Measurements from ENCODE around the gene LRAT. TPM values are rescaled to one million over a fixed set of nuclear protein-coding genes. Genes with fewer than 3 reads are reported as not detected.
A peak's percentile ranks its signal among the peaks of the same experiment; 100 is the strongest.

LRAT gene
- 12.4 and 21.5 TPM in 2 replicates for total RNA-seq

- peak; percentile 48 for DNase-seq (ENCODE audit: low read depth)
- TF ChIP-seq CTCF (IDR thresholded peaks at IDR 0.05; ENCODE audit: insufficient read depth, low read length, severe bottlenecking) = peak; percentile 62
- H3K36me3 ChIP-seq (ENCODE audit: control insufficient read depth, insufficient read depth, low read length) = no peaks in the 10 kb centered on the region
- peak within 1 kb of the TSS; percentile 67 for H3K4me3 ChIP-seq (ENCODE audit: low read depth, low read length)
- FAIRE-seq = no peak
- peaks cover 24% of the 10 kb centered on the region for H3K27me3 ChIP-seq (ENCODE audit: control insufficient read depth, insufficient read depth, low read length)
Measured at GRCh38 chr4:154743683-154744340, at the start of gene LRAT. Gene LRAT, plus strand, starts transcription at chr4:154744000. Its CDS starts 327 bp downstream, at chr4:154744327.

- FAIRE-seq (no peak), DNase-seq (ENCODE audit: low read depth) (peak; percentile 82)
- no peaks in the 10 kb centered on the region for H3K36me3 ChIP-seq (ENCODE audit: control insufficient read depth, insufficient read depth, low read length)
- H3K4me3 ChIP-seq (ENCODE audit: low read depth, low read length) = no peak overlapping the region
- TF ChIP-seq CTCF (IDR thresholded peaks at IDR 0.05; ENCODE audit: insufficient read depth, low read length, severe bottlenecking) = no peak
- no peaks in the 10 kb centered on the region for H3K27me3 ChIP-seq (ENCODE audit: control insufficient read depth, insufficient read depth, low read length)
Measured at GRCh38 chr4:154707877-154708276, 35.9 kb upstream of the LRAT start.

GRCh38 chr4:154709550-154709949 lies 34.2 kb upstream of the LRAT start:
- Histone ChIP-seq H3K36me3 (ENCODE audit: control insufficient read depth, insufficient read depth, low read length) (no peaks in the 10 kb centered on the region), H3K27me3 (ENCODE audit: control insufficient read depth, insufficient read depth, low read length) (no peaks in the 10 kb centered on the region), H3K4me3 (ENCODE audit: low read depth, low read length) (no peak overlapping the region)
- FAIRE-seq (no peak), DNase-seq (ENCODE audit: low read depth) (no peak)
- no peak for TF ChIP-seq CTCF (IDR thresholded peaks at IDR 0.05; ENCODE audit: insufficient read depth, low read length, severe bottlenecking)

- Histone ChIP-seq H3K27me3 (ENCODE audit: control insufficient read depth, insufficient read depth, low read length) (no peaks in the 10 kb centered on the region), H3K4me3 (ENCODE audit: low read depth, low read length) (no peak overlapping the region), H3K36me3 (ENCODE audit: control insufficient read depth, insufficient read depth, low read length) (no peaks in the 10 kb centered on the region)
- no peak for DNase-seq (ENCODE audit: low read depth)
- no peak for TF ChIP-seq CTCF (IDR thresholded peaks at IDR 0.05; ENCODE audit: insufficient read depth, low read length, severe bottlenecking)
- no peak for FAIRE-seq
Measured at GRCh38 chr4:154711522-154711921, 32.3 kb upstream of the LRAT start.

- no peak for TF ChIP-seq CTCF (IDR thresholded peaks at IDR 0.05; ENCODE audit: insufficient read depth, low read length, severe bottlenecking)
- Histone ChIP-seq H3K4me3 (ENCODE audit: low read depth, low read length) (no peak overlapping the region), H3K36me3 (ENCODE audit: control insufficient read depth, insufficient read depth, low read length) (no peaks in the 10 kb centered on the region), H3K27me3 (ENCODE audit: control insufficient read depth, insufficient read depth, low read length) (no peaks in the 10 kb centered on the region)
- no peak for FAIRE-seq
- no peak for DNase-seq (ENCODE audit: low read depth)
Measured at GRCh38 chr4:154714339-154715040, 29.3 kb upstream of the LRAT start.
